GM19193 (cell line): ENCODE results near the gene STYXL1.

Experiments used
- POLR2A ChIP-seq: IDR thresholded peaks from 4 replicates; pipeline ENCODE4 v1.6.1; 2011; ENCODE audit not compliant: insufficient read depth, insufficient read length; ENCODE audit errors: extremely low read depth

STYXL1 gene

GRCh38 chr7:76050545-76050944 lies 2.7 kb upstream of the STYXL1 start:
- no peak for TF ChIP-seq POLR2A

DNA sequence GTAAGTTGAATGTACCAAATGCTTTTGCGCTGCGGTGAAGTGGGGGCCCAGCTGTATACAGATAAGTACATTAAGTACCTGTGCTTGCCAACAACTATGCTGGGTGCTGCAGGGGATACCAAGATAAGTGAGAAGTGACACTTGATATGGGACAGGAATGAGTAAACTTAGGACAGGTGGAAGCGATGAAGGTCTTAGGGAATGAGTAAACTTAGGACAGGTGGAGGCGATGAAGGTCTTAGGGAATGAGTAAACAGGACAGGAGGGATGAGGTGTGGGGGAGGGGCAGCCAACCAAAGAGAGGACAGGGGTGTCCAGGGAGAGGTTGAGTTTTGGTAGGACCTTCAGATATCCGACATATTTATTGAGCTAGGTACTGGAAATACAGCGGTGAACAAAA lies 1.5 kb upstream of the STYXL1 start:
- TF ChIP-seq POLR2A = no peak

DNA sequence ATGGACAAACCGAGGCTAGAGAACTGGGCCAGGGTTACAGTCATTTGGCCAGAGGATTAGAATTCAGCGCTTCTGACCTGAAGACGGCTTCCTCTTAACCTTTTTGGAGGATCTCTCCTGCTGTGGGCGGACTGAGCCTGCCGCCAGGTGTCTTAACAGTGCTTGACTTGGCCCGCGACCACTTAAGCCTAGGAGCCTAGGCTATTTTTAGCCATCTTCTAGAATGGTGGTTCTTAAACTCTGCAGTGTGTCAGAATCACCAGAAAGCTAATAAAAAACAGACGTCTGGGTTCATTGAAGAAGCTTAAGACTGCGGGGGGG lies 828 bp upstream of the STYXL1 start:
- TF ChIP-seq POLR2A = no peak

DNA sequence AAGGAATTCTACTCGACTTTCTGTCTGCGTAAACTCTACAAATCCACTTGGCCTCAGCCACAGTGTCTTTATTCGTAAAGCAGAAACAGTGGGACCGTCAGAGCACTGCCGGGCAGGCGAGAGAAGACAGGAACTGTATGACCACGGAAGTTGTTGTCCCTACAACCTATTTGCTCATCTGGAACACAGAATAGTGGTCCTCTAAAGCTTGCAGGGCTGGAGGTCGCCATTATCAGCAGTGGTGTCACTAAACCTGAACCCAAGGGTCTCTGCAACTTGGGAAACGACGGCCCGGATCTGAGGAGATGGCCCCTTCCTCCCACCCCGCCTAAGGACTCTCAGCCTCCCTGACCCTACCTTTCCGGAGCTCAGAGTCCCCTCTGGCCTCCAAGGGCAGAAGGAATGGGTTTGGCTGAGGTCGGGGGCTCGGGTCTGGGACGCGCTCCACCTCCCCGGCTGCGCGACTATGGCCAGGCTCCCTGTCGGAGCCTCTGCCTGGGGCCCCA lies 442 bp downstream of the STYXL1 start:
- TF ChIP-seq POLR2A = no peak

- TF ChIP-seq POLR2A = no peak
Observed at GRCh38 chr7:76044375-76044865, 3.4 kb downstream of the STYXL1 start.

GRCh38 chr7:76040126-76040525 lies 7.7 kb downstream of the STYXL1 start:
- TF ChIP-seq POLR2A = no peak

DNA sequence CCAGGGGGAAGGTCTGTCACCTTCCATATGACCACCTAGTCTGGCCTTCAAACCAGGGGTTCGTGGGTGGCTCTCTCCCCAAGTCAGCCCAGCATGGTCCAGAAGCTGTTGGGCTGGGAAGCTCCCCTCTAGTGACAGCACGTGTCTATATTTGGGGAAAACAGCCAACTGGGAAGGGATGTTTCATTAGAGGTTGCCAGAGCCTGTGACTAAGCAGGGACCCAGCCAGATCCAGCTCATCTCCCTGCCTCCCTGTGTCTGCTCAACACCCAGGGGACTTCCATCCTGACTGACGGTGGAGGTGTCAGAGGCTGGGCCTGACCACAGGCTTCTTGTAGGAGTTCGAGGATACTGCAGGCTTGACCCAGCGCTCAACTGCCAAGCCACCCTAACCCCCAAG lies 10.5 kb downstream of the STYXL1 start:
- no peak for TF ChIP-seq POLR2A

GRCh38 chr7:76031964-76032363 lies 15.8 kb downstream of the STYXL1 start:
- no peak for TF ChIP-seq POLR2A

- TF ChIP-seq POLR2A = no peak
Observed at GRCh38 chr7:76023002-76023401, 24.8 kb downstream of the STYXL1 start.

DNA sequence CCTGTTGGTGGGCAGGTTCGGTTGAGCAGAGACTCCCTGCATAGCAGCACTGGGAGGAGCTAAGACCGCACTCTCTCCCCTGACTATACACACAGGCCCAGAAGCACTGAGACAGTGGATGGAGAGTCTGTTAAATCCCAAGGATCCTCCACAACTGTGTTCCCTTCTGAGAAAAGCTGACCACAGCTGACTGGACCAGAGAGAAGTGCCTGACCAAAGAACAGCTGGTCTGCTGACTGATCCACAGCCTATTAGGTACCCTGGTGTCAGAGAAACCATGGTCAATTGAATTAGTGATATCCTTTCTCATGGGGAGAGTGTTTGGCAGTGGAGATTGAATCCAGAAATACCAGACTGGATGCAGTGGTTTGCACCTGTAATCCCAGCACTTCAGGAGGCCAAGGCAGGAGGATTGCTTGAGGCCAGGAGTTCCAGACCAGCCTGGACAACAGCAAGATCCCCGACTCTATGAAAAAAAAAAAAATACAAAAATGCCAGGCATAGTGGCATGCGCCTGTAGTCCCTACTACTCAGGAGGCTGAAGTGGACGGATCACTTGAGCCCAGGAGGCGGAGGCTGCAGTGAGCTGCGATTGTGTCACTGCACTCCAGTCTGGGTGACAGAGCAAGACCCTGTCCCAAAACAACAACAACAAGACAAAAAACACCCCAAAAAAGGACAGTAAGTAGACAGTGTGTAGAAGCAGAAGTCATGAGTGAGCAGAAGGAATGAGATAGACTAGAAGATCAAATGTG lies 25.6 kb downstream of the STYXL1 start:
- TF ChIP-seq POLR2A = no peak

GRCh38 chr7:76020031-76020714 lies 27.6 kb downstream of the STYXL1 start:
- TF ChIP-seq POLR2A = no peak

DNA sequence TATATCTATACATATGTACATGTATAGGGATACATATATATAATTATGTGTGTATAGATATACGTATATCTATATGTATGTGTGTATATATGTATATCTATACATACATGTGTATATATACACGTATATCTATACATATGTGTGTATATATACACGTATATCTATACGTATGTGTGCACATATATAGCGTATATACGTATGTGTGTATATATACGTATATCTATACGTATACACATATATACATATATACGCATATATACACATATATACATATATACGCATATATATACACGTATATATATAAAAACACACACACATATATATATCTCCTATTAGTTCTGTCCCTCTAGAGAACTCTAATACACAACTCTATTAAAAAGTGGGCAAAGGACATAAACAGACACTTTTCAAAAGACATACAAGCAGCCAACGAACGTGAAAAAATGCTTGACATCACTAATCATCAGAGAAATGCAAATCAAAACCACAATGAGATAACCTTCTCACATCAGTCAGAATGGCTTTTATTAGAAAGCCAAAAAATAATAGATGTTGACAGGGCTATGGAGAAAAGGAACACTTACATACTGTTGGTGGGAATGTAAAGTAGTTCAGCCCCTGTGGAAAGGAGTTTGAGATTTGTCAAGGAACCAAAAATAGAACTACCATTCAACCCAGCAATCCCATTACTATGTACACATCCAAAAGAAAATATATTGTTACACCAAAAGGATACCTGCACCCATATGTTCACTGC lies 31.4 kb downstream of the STYXL1 start:
- no peak for TF ChIP-seq POLR2A

GRCh38 chr7:76011442-76011861 lies 36.3 kb downstream of the STYXL1 start:
- no peak for TF ChIP-seq POLR2A

GRCh38 chr7:76009672-76010600 lies 37.9 kb downstream of the STYXL1 start:
- no peak for TF ChIP-seq POLR2A
